ENCODE results near the gene HSF4.

The HSF4 gene

DNA sequence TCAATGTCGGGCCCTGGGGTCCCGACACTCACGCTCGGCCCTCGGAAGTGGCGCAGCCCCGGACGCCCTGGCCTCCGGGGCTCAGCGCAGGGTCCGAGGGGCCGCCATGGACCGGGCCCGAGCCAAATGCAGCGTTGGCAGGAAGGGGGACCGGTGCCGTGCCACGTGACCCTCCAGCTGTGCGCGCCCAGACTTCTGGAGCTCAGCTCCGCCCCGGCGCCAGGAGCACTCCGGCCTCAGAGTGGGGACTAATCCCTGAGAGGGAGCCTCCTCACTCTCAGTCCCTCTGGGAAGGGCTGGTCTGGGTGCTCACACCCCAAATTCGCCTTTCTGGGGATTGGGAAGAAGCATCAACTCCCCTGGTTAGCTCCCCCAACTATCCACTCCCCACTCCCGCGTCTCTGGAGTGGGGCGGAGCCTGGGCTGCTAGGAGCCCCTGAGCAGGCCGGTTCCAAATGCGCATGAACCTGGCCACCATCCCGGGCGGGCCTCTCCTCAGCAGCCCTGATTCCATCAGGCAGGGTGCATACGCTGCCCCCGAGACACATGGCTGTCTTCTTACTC is 13.6 kb upstream of the HSF4 start, which contains the start of gene B3GNT9:
Gene B3GNT9, minus strand, starts transcription at position 166 of the 564 bp plus-strand sequence. CDS start 513 bp downstream, outside the sequence.
- peak; percentile 78 for DNase-seq

DNA sequence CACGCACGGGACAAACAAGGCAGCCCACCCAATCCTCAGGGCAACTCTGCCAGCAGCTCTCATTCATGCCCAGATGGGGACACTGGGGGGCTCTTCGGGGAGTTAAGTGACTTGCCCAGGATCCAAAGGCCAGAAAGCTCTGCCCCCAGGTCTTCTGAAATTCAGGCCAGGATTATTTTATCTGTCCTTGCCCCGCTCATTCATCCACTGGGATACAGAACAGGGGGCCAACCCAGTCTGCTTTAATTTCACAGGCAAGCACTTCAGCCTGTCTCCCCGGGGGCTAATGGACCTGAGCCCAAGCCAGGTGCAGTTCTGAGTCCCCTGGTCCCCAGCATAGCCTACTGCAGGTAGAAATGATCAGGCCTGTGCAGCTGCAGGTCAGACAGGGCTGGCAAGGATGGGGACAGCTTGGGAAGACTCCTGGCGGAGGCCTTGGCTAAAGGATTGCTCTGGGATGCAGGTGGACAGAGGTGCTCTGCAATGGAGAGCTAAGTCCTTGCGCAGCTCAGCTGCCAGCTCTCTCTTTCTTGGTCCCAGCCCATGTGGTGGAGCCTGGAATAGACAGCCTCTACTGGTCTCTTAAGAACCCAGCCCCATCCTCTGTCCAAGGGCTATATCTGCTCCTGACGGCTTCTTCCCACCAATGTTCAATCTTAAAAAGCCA is 13.0 kb upstream of the HSF4 start:
- no peak for DNase-seq

DNA sequence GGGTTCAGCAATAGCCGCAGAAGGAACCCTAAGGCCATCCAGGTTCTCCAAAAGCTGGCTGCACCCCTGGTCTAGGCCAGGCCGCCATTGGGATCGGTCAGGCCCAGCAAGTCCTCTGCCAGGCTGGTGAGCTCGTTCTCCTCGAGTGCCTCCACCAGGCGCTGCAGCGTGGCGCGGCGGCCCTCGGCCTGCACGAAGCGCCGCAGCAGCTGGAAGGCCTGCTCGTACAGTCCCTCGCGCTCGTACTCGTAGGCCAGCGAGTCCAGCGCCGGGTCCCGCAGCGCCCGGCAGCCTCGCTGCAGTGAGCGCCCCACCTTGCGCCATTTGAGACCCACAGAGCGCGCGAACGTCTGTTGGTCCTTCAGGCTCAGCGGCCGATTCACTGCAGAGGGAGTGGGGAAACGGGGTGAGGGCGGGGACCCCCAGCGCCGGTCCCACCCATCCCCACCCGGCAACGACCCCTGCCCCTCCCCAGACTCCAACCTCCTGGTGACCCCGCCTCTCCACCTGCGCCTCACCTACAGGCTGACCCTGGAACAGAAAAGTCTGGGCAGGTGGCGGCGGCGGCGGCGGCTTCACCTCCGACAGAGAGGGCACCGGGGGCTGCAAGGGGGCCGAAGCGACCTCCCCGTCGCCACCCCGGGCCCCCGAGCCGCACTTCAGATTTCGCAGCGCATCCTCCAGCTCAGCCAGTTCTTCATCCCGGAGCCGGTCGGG is 9.8 kb upstream of the HSF4 start:
- DNase-seq: no peak

DNA sequence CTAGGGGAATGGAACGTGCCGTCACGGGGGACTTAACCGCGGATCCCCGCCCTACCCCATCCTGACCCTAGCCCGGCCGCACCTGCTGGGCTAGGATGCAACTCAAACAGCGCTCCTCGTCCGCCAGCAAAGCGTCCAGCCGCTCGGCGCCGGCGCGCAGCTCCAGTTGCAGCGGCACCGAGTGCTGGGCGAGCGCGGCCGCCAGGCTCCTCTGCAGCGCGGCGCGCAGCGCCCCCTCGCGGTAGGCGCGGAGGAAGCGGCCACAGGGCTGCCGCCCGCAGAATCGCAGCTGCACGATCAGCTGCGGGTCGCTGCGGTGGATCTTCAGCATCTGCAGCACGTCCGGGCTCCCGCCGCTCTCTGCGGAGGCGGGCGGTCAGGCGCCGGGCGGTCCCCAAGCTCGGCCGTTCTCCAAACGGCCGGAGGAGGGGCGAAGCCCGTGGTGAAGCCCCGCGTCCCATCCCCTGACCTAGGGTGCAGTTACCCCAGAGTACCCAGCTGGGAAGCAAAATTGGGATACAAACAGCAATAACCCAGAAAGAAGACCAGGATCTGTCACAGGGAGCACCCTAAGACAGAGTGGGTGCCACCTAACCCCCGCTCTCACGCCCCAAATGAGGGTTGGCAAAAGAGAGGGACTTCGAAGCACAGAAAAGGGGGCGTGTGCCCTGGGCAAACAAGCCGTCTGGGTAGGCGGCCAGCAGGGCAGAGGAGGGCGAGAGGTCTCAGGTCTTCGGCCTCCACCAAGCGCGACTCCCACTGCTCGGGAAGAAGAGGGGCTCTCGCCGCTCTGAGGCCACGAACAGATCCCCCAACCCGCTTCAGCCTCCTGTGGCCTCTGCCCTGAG is 9.0 kb upstream of the HSF4 start:
- DNase-seq: peak; percentile 51

GRCh38 chr16:67156143-67156844 is 8.3 kb upstream of the HSF4 start:
- DNase-seq: no peak

GRCh38 chr16:67157106-67157748 is 7.3 kb upstream of the HSF4 start:
- DNase-seq: no peak

- DNase-seq: no peak
Observed at GRCh38 chr16:67157892-67158635, 6.5 kb upstream of the HSF4 start.

DNA sequence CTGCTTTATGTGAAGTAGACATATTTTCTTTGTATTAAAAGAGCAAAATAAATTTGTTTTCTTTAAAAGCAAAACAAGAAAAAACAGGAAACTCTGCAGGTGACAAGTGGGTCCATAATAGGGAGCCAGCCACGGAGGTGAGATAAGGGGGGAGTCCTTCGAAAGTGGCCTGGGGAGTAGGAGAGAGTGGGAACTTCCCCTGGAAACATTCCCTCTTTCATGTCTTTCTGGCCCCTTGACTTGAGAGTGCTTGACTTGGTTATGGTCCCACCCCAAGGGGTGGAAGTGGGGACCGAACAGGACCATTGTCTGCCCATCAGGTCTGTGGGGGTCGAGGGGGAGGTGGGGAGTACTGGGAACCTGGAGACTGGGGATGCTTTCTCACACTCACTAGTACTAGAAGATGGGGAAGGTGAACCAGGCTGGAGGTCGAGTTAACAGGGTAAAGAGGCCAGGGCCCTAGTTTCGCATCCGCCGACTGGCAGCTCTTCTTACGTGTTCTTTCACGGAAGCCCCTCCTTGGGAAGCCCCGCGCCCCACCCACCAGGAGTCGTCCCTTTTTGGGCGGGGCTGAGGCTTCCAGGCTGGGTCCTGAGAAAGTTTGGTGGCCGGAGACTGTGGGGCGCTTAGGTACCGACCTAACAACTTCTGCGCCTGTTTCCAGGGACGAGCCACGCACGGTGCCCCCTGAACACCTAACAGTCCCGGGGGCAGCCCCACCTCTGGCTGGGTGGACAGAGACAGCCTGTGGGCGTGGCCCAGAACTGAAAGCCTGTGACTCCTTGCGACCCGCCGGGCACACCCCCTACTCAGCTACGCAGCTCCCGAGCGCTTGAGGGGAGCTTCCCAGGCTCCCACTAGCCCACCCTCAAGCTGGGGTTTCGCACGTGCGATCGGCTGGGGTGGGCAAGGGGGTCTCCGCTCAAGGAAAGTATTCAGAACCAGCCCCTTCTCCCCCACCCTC is 5.6 kb upstream of the HSF4 start:
- DNase-seq: no peak

GRCh38 chr16:67161595-67162058 is 2.9 kb upstream of the HSF4 start:
- no peak for DNase-seq

GRCh38 chr16:67162506-67163163 is 1.9 kb upstream of the HSF4 start:
- no peak for DNase-seq

- no peak for DNase-seq
Observed at GRCh38 chr16:67163164-67163998, 1.2 kb upstream of the HSF4 start.

- DNase-seq: no peak
Observed at GRCh38 chr16:67163999-67164558, 466 bp upstream of the HSF4 start.

- no peak for DNase-seq
Observed at GRCh38 chr16:67165121-67166078, 855 bp downstream of the HSF4 start.

- no peak for DNase-seq
Observed at GRCh38 chr16:67166110-67166547, 1.6 kb downstream of the HSF4 start.

- DNase-seq: no peak
Observed at GRCh38 chr16:67166598-67167168, 2.1 kb downstream of the HSF4 start.

DNA sequence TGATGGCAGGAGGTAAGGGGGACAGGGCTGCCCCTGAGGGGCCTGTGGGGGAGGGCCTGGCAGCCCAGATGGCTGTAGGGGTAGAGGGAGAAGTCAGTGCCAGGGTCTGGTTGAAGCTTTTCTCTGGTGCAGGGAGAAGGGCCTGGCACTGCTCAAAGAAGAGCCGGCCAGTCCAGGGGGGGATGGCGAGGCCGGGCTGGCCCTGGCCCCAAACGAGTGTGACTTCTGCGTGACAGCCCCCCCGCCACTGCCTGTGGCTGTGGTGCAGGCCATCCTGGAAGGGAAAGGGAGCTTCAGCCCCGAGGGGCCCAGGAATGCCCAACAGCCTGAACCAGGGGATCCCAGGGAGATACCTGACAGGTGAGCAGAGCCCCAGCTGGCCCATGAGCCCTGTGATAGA is 3.0 kb downstream of the HSF4 start:
- DNase-seq: no peak
